Kidney epithelial cell (primary cell): ENCODE results near the gene JADE3. TPM values are rescaled to one million over a fixed set of nuclear protein-coding genes. Genes with fewer than 3 reads are reported as not detected.

Source experiments
- DNase-seq: peaks from one replicate; pipeline ENCODE4 v3.0.0-alpha.2; 2010; ENCODE audit warnings: low read depth
- H3K27me3 ChIP-seq: 2 replicates; pipeline ENCODE4 v1.6.0; 2011; ENCODE audit warnings: low read length; ENCODE audit not compliant: control insufficient read depth, insufficient read depth
- H3K36me3 ChIP-seq: 2 replicates; pipeline ENCODE4 v1.5.1; 2011; ENCODE audit warnings: low read length; ENCODE audit not compliant: control insufficient read depth, insufficient read depth
- H3K4me3 ChIP-seq: 2 replicates; pipeline ENCODE4 v1.5.1; 2011; ENCODE audit warnings: low read depth, mild to moderate bottlenecking, control low read depth, low read length
- total RNA-seq: library from RNA; depleted of rRNA; stranded (reverse); fragments of >200 nt; gene quantifications from 2 replicates; pipeline ENCODE4 v1.2.3, GENCODE V29; 2015
- TF ChIP-seq, protein P1 (sequence below): IDR thresholded peaks from 2 replicates; pipeline ENCODE4 v1.5.1; 2011; ENCODE audit warnings: mild to moderate bottlenecking, moderate library complexity, low read length, control low read depth, inconsistent platforms; ENCODE audit not compliant: insufficient read depth, poor library complexity, severe bottlenecking

JADE3 gene
- total RNA-seq, 1 donor from 2014 or later, result 9.4 TPM

DNA sequence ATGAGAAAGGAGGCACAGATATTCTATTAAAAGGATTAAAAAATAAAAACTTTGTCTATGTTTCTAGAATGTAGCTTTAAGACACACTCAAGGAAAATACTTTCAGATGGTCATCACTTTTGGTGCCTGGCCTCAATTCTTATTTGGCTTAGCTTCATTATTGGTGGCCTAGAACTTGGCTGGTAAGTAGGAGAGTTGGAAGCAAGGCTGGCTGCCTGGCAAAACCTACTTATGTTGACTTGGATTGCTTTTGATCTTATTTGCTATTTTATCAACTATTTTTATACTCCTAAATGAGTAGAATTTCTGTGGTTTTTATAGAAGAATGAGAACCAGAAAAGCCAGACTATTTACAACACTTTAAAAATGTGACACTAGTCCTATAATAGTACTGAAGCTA, 35.3 kb upstream of the JADE3 start:
- H3K27me3 ChIP-seq, result no peaks in the 10 kb centered on the region
- no peak overlapping the region for H3K4me3 ChIP-seq
- H3K36me3 ChIP-seq, result no peaks in the 10 kb centered on the region
- TF ChIP-seq, protein P1, sequence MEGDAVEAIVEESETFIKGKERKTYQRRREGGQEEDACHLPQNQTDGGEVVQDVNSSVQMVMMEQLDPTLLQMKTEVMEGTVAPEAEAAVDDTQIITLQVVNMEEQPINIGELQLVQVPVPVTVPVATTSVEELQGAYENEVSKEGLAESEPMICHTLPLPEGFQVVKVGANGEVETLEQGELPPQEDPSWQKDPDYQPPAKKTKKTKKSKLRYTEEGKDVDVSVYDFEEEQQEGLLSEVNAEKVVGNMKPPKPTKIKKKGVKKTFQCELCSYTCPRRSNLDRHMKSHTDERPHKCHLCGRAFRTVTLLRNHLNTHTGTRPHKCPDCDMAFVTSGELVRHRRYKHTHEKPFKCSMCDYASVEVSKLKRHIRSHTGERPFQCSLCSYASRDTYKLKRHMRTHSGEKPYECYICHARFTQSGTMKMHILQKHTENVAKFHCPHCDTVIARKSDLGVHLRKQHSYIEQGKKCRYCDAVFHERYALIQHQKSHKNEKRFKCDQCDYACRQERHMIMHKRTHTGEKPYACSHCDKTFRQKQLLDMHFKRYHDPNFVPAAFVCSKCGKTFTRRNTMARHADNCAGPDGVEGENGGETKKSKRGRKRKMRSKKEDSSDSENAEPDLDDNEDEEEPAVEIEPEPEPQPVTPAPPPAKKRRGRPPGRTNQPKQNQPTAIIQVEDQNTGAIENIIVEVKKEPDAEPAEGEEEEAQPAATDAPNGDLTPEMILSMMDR, result no peak
- DNase-seq, result no peak

DNA sequence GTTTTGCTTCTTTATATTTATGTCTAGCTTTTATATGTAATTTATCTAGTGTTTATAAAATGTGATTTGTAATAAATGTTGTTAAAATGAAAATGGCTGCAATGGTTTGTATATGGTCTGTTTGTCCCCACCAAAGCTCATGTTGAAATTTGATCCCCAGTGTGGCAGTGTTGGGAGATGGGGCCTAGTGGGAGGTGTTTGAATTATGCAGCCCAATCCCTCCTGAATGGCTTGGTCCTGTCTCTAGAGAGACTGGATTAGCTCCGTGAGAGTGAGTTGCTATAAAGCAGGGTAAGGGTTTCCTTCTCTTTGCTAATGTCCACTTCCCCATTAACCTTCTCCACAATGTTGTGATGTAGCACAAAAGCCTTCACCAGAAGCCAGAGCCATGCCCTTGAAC, 30.0 kb upstream of the JADE3 start:
- Histone ChIP-seq H3K27me3 (no peaks in the 10 kb centered on the region), H3K36me3 (no peaks in the 10 kb centered on the region), H3K4me3 (no peak overlapping the region)
- TF ChIP-seq, protein P1, result no peak
- DNase-seq, result no peak

DNA sequence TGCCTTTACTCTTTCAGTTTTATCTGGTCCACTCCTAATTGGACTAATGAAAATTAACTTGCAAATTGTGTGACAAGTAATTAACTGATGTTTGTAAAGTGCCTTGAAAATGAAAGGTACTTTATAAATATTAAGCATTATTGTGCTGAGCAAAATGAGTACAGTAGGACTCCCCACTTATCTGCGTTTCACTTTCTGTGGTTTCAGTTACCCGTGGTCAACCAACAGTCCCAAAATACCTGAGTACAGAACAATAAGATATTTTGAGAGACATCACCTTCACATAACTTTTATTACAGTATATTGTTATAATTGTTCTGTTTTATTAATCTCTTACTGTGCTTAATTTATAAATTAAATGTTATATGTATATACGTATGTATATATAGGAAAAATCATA, 27.4 kb upstream of the JADE3 start:
- H3K4me3 ChIP-seq, result no peak overlapping the region
- H3K36me3 ChIP-seq, result no peaks in the 10 kb centered on the region
- TF ChIP-seq, protein P1, result no peak
- H3K27me3 ChIP-seq, result no peaks in the 10 kb centered on the region
- no peak for DNase-seq

DNA sequence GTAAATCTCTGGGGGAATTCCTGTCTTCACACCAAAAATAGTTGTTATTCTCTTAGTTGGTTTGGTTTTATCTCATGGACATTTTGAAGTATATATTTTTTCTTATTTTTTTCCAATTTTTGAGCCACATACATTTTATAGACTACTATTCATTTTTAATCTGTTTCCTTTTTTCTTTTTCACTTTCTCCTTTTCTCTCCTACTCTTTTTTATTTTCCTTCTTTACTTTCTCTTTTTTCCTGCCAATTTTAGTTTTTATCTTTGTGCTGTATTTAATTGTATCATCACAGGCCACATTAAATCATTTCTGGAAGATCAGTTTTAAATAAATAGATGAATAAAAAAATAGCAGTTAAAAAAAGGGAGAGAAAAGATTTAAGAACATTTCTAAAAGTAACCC, 14.0 kb upstream of the JADE3 start:
- Histone ChIP-seq H3K36me3 (no peaks in the 10 kb centered on the region), H3K27me3 (no peaks in the 10 kb centered on the region), H3K4me3 (no peak overlapping the region)
- DNase-seq, result no peak
- TF ChIP-seq, protein P1, result no peak

DNA sequence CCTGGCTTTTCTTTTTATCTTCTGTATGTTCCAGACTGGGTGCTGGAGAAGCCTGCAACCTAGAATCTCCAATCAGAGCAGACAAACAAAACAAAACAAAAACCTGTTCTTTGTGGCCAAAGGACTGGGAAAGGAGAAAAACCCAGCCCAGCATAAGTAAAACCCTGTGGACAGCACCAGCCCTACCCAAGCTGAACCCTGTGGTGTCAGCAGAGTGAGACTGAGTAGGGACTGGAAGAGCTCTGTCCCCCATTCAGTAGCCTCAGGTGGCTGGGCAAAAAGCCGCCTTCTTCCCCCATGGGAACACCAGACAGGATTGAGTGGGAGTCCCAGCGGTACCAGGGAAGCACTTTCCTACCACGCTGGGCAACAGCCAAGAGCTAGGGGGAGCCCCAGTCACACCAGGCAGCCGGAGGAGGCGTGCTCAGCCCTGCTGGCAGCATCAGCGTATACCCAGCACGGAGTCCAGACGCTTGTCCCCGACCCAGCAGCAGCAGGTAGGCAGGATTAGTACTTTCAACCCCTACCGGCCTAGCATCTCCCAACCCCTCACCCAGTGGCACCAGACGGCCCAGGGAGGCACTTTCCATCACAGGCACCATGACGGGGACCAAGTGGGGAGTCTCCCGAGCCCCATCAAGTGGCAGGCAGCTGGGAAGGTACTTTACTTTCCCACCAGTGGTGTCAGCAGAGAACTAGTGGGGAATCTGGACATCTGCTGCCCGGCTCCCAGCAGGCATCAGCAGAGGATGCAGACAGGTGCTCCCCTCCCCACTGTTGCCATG, 8.6 kb upstream of the JADE3 start:
- H3K36me3 ChIP-seq, result no peaks in the 10 kb centered on the region
- peak; percentile 12 for DNase-seq
- no peaks in the 10 kb centered on the region for H3K27me3 ChIP-seq
- TF ChIP-seq, protein P1, result peak; percentile 65
- H3K4me3 ChIP-seq, result peak overlapping the region; percentile 44

DNA sequence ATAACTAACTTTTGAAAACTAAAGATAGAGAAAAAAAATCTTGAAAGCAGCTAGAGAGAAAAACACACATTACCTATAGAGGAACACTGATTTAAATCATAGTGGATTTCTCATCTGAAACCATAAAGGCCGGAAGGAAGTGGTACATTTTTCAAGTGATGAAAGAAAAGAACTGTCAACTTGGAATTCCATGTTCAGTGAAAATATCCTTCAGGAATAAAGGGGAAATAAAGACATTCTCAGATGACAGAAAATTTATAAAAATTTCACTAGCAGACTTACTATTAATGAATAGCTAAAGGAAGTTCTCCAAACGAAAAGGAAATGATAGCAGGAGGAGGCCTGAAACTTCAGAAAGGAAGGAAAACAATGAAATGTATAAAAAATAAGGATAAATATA, 7.6 kb upstream of the JADE3 start:
- Histone ChIP-seq H3K36me3 (no peaks in the 10 kb centered on the region), H3K4me3 (no peak overlapping the region), H3K27me3 (no peaks in the 10 kb centered on the region)
- TF ChIP-seq, protein P1, result no peak
- no peak for DNase-seq
